ENCODE data around the gene FAM110D. TPM values are rescaled to one million over a fixed set of nuclear protein-coding genes. Genes with fewer than 3 reads are reported as not detected.

FAM110D gene
- total and polyA plus RNA-seq, 2 experiments from 2014 or later: 0.10 to 0.44 TPM

DNA sequence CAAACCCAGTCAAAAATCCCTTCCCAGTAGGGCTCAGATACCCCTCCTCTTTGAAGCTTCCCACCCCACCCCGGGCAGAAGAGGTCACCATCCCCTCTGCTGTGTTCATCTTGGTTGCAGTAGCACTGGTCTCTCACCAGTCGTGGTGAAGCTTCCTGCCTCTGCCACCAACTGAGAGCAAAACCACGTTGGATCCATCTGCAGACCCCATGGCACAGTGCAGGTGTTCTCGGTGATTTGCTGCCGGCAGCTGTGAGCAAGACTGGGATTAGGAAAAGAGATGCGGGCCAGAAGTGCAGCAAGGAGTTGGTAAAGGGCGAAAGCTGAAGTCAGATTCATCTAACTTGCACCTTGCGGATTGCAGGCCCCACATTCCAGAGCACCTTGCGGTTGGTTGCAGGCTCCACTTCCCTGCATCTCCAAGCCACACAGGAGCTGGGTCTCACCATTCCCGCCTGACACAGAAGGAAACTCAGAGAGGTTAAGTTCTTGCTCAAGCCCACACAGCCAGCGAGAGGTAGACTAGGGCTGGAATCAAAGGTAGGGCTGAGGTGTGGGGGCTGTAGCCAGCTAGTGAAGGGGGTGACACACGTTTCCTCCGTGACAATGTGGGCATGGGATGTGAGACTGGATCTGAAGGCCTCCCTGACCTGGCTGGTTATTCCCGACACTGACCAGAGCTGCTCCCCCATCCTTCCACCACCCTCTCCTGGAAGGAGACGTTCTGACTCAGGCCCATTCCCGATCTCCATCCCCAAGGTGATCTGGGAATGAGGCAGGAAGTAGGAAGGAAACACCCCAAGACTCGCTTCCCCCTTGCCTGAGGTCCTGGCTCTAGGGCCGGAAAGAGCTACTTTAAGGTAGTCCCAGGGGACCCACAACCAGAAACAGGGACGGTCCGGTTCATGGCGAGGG is 3.3 kb upstream of the FAM110D start:
- Histone ChIP-seq H3K4me3 (no peak overlapping the region), H4K20me1 (ENCODE audit: insufficient read depth, poor library complexity, severe bottlenecking) (no peaks in the 10 kb centered on the region), H3K27me3 (peaks cover 20% of the 10 kb centered on the region), H3K4me1 (ENCODE audit: insufficient read depth) (no peaks in the 10 kb centered on the region), H3K9me2 (replicated peaks; ENCODE audit: insufficient read depth) (no peaks in the 10 kb centered on the region), H3K79me2 (no peaks in the 10 kb centered on the region), H3K27ac (no peak overlapping the region), H2AFZ (no peak overlapping the region), H3K9me3 (ENCODE audit: low read depth) (no peaks in the 10 kb centered on the region), H3K4me2 (no peak overlapping the region), H3K36me3 (replicated peaks; ENCODE audit: insufficient read depth, low read depth) (no peaks in the 10 kb centered on the region)
- DNase-seq (ENCODE audit: low spot score): no peak
- TF ChIP-seq, protein P1, sequence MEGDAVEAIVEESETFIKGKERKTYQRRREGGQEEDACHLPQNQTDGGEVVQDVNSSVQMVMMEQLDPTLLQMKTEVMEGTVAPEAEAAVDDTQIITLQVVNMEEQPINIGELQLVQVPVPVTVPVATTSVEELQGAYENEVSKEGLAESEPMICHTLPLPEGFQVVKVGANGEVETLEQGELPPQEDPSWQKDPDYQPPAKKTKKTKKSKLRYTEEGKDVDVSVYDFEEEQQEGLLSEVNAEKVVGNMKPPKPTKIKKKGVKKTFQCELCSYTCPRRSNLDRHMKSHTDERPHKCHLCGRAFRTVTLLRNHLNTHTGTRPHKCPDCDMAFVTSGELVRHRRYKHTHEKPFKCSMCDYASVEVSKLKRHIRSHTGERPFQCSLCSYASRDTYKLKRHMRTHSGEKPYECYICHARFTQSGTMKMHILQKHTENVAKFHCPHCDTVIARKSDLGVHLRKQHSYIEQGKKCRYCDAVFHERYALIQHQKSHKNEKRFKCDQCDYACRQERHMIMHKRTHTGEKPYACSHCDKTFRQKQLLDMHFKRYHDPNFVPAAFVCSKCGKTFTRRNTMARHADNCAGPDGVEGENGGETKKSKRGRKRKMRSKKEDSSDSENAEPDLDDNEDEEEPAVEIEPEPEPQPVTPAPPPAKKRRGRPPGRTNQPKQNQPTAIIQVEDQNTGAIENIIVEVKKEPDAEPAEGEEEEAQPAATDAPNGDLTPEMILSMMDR (IDR thresholded peaks at IDR 0.05; ENCODE audit: poor library complexity): no peak
- TF ChIP-seq EZH2phosphoT487 (IDR thresholded peaks at IDR 0.05; ENCODE audit: low read depth, severe bottlenecking, unreplicated experiment): no peak
- no peak for TF ChIP-seq EZH2 (IDR thresholded peaks at IDR 0.05; ENCODE audit: borderline replicate concordance)
- WGBS (ENCODE audit: low lambda C conversion rate, missing lambda C conversion rate): 65% methylated on average over 21 of the region's 21 CpGs

DNA sequence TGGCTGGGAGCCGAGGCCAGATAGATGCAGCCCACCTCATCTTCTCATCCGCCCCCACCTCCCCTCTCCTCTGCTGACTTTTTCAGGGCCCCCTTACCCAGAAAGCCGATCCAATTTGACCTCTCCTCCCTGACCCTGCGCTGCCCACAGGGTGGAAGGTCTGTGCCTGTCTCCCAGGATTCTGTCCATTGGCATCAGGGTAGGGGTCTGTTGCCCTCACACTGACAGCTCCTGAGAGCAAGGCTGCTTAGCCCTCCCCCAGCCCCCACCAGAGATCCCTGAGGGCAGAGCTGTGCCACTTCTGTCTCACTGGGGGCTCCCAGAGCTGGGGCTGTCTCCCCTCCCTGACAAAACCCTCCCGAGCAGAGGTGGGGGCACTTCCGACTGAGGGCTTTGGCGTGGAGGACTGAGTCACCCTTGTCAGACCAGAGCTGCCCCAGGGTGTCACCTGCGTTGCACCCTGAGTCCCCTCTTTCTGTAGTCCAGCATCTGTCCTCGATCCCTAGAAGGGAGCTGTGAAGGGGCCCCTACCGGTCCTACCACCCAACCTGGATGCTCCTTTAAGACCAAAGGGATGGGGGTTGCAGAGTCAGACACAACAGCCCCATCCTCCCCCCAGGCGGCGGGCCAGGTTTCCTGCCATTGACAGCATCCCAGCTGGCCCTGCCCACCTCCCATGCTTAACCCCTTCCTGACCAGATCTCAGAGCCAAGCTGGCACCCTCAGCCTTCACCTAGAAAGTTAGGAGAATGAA is 2.4 kb upstream of the FAM110D start:
- TF ChIP-seq, protein P1 (IDR thresholded peaks at IDR 0.05; ENCODE audit: poor library complexity): no peak
- no peak for TF ChIP-seq EZH2phosphoT487 (IDR thresholded peaks at IDR 0.05; ENCODE audit: low read depth, severe bottlenecking, unreplicated experiment)
- TF ChIP-seq EZH2 (IDR thresholded peaks at IDR 0.05; ENCODE audit: borderline replicate concordance): no peak
- H2AFZ ChIP-seq: no peak overlapping the region
- WGBS (ENCODE audit: low lambda C conversion rate, missing lambda C conversion rate): 34% methylated on average over 12 of the region's 12 CpGs
- H4K20me1 ChIP-seq (ENCODE audit: insufficient read depth, poor library complexity, severe bottlenecking): no peaks in the 10 kb centered on the region
- no peaks in the 10 kb centered on the region for H3K9me2 ChIP-seq (replicated peaks; ENCODE audit: insufficient read depth)
- H3K4me2 ChIP-seq: peak overlapping the region; percentile 11
- H3K4me3 ChIP-seq: no peak overlapping the region
- no peak overlapping the region for H3K27ac ChIP-seq
- no peaks in the 10 kb centered on the region for H3K79me2 ChIP-seq
- peaks cover 8% of the 10 kb centered on the region for H3K4me1 ChIP-seq (ENCODE audit: insufficient read depth)
- no peaks in the 10 kb centered on the region for H3K36me3 ChIP-seq (replicated peaks; ENCODE audit: insufficient read depth, low read depth)
- H3K27me3 ChIP-seq: peaks cover 20% of the 10 kb centered on the region
- no peak for DNase-seq (ENCODE audit: low spot score)
- H3K9me3 ChIP-seq (ENCODE audit: low read depth): no peaks in the 10 kb centered on the region

DNA sequence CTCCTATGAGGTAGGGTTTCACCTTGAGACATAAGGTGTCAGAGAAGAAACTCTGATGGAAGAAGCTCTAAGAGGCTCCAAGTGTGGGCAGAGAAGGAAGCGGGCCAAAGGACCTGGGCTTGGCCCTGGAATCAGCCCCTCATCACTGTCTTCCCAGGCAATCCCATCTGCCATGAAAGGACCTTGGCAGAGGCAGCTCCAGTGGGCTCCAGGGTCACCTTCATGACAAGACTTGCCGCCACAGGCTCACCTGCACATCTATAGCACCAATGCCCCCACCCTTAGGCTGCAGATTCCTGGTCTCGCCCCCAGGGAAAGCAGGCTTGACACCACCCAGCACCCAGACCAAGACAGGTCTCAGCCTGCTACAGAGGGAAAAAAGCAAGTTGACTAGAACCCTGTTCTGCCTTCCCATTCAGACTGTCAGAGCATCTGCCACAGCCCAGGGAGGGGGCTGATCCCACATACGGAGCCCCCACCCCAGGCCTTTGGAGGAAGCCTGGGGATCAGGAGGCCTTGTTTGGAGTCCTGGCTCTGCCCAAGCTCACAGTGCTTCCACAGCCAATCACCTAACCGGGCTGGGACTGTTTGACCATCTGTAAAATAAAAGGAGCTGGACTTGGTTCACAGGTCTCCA is 490 bp upstream of the FAM110D start:
- Histone ChIP-seq H3K4me3 (no peak overlapping the region), H3K36me3 (replicated peaks; ENCODE audit: insufficient read depth, low read depth) (no peaks in the 10 kb centered on the region), H3K4me2 (no peak overlapping the region), H3K79me2 (no peaks in the 10 kb centered on the region), H3K27me3 (peaks cover 28% of the 10 kb centered on the region), H2AFZ (no peak overlapping the region), H3K27ac (no peak overlapping the region), H4K20me1 (ENCODE audit: insufficient read depth, poor library complexity, severe bottlenecking) (no peaks in the 10 kb centered on the region), H3K4me1 (ENCODE audit: insufficient read depth) (peaks cover 9% of the 10 kb centered on the region), H3K9me2 (replicated peaks; ENCODE audit: insufficient read depth) (no peaks in the 10 kb centered on the region), H3K9me3 (ENCODE audit: low read depth) (no peaks in the 10 kb centered on the region)
- TF ChIP-seq EZH2 (IDR thresholded peaks at IDR 0.05; ENCODE audit: borderline replicate concordance) (no peak), EZH2phosphoT487 (IDR thresholded peaks at IDR 0.05; ENCODE audit: low read depth, severe bottlenecking, unreplicated experiment) (no peak)
- TF ChIP-seq, protein P1 (IDR thresholded peaks at IDR 0.05; ENCODE audit: poor library complexity): no peak
- no peak for DNase-seq (ENCODE audit: low spot score)
- WGBS (ENCODE audit: low lambda C conversion rate, missing lambda C conversion rate): 82% methylated on average over 5 of the region's 5 CpGs
